Neural progenitor cell (in vitro differentiated cells): ENCODE measurements around the gene PRR14L. TPM values are rescaled to one million over a fixed set of nuclear protein-coding genes. Genes with fewer than 3 reads are reported as not detected.
"Not testable (repeated sequence)": the region's sequence is repeated elsewhere in the genome, so short reads cannot be mapped to it uniquely, and the experiment has no call there.

Source experiments
- DNase-seq: peaks from one replicate; pipeline ENCODE4 v3.0.0-alpha.2; 2016; ENCODE audit warnings: low spot score
- H2AFZ ChIP-seq: fragments of 200-600 bp; sonication (generic); replicated peaks from 2 replicates; pipeline ENCODE4 v1.6.1; 2016; ENCODE audit warnings: antibody characterized with exemption
- H3F3A ChIP-seq: fragments of 200-600 bp; sonication (generic); 2 replicates; pipeline ENCODE4 v1.6.1; 2016; ENCODE audit warnings: antibody characterized with exemption, low read depth
- H3K27ac ChIP-seq: fragments of 200-600 bp; sonication (generic); 2 replicates; pipeline ENCODE4 v1.5.1; 2016; ENCODE audit warnings: mild to moderate bottlenecking
- H3K27me3 ChIP-seq: fragments of 200-600 bp; sonication (generic); 2 replicates; pipeline ENCODE4 v1.6.1; 2016; ENCODE audit warnings: mild to moderate bottlenecking, moderate library complexity
- H3K36me3 ChIP-seq: fragments of 200-600 bp; sonication (generic); 2 replicates; pipeline ENCODE4 v1.5.1; 2016
- H3K4me1 ChIP-seq: fragments of 200-600 bp; sonication (generic); 2 replicates; pipeline ENCODE4 v1.6.1; 2016; ENCODE audit warnings: mixed run types
- H3K4me2 ChIP-seq: fragments of 200-600 bp; sonication (generic); 2 replicates; pipeline ENCODE4 v1.6.1; 2016
- H3K4me3 ChIP-seq: fragments of 200-600 bp; sonication (generic); 2 replicates; pipeline ENCODE4 v1.5.1; 2016
- H3K79me2 ChIP-seq: fragments of 200-600 bp; sonication (generic); 2 replicates; pipeline ENCODE4 v1.6.1; 2016; ENCODE audit warnings: low read depth
- H3K9ac ChIP-seq: fragments of 200-600 bp; sonication (generic); 2 replicates; pipeline ENCODE4 v1.6.1; 2016
- H3K9me3 ChIP-seq: fragments of 200-600 bp; sonication (generic); 2 replicates; pipeline ENCODE4 v1.5.1; 2016; ENCODE audit warnings: low read depth
- H4K20me1 ChIP-seq: fragments of 200-600 bp; sonication (generic); 2 replicates; pipeline ENCODE4 v1.6.1; 2016; ENCODE audit warnings: low read depth
- H3K27ac Mint-ChIP-seq: 3 replicates; pipeline ENCODE4 v1.8.0; 2021; ENCODE audit warnings: mixed read lengths
- H3K27me3 Mint-ChIP-seq: 2 replicates; pipeline ENCODE4 v1.8.0; 2022; ENCODE audit warnings: low read depth, mild to moderate bottlenecking, inconsistent platforms, moderate library complexity, mixed read lengths; ENCODE audit not compliant: insufficient read depth
- H3K36me3 Mint-ChIP-seq: 3 replicates; pipeline ENCODE4 v1.8.0; 2021; ENCODE audit warnings: mixed read lengths
- H3K4me1 Mint-ChIP-seq: 3 replicates; pipeline ENCODE4 v1.8.0; 2021; ENCODE audit warnings: mixed read lengths
- H3K4me3 Mint-ChIP-seq: 3 replicates; pipeline ENCODE4 v1.8.0; 2021; ENCODE audit warnings: mild to moderate bottlenecking, moderate library complexity, mixed read lengths
- H3K9me3 Mint-ChIP-seq: 3 replicates; pipeline ENCODE4 v1.8.0; 2020; ENCODE audit warnings: mixed read lengths
- CTCF ChIP-seq: fragments of 200-600 bp; sonication (generic); IDR thresholded peaks from 2 replicates; pipeline ENCODE4 v1.5.1; 2017; ENCODE audit warnings: antibody characterized with exemption, mild to moderate bottlenecking
- EZH2 ChIP-seq: fragments of 200-600 bp; sonication (generic); IDR thresholded peaks from 2 replicates; pipeline ENCODE4 v1.6.1; 2017; ENCODE audit warnings: antibody characterized with exemption, mild to moderate bottlenecking, moderate library complexity
- EZH2phosphoT487 ChIP-seq: fragments of 200-600 bp; sonication (generic); IDR thresholded peaks from 2 replicates; pipeline ENCODE4 v1.6.1; 2017; ENCODE audit warnings: antibody characterized with exemption
- total RNA-seq: library from RNA; depleted of rRNA; stranded (reverse); fragments of >200 nt; gene quantifications from 2 replicates; pipeline ENCODE4 v1.2.3, GENCODE V29; 2015; ENCODE audit warnings: low replicate concordance

PRR14L gene
- total RNA-seq, 1 donor from 2014 or later: 74.2 TPM

- Histone ChIP-seq H3K4me1 (no peaks in the 10 kb centered on the region), H3K9ac (no peak overlapping the region), H3K79me2 (peaks cover 67% of the 10 kb centered on the region), H3K4me3 (no peak overlapping the region), H3K27ac (no peak overlapping the region), H3K9me3 (no peaks in the 10 kb centered on the region), H3K4me2 (no peak overlapping the region), H3K36me3 (peaks cover 28% of the 10 kb centered on the region), H4K20me1 (peaks cover 29% of the 10 kb centered on the region), H3F3A (no peaks in the 10 kb centered on the region), H3K27me3 (no peaks in the 10 kb centered on the region), H2AFZ (no peak overlapping the region)
- H3K9me3 Mint-ChIP-seq: no peaks in the 10 kb centered on the region
- H3K36me3 Mint-ChIP-seq: peaks cover 44% of the 10 kb centered on the region
- DNase-seq: no peak
- H3K27ac Mint-ChIP-seq: no peak overlapping the region
- no peaks in the 10 kb centered on the region for H3K4me1 Mint-ChIP-seq
- no peak overlapping the region for H3K4me3 Mint-ChIP-seq
- peaks cover 2% of the 10 kb centered on the region for H3K27me3 Mint-ChIP-seq
- TF ChIP-seq EZH2phosphoT487 (no peak), CTCF (no peak), EZH2 (no peak)
Measured at GRCh38 chr22:31715147-31715778, 34.7 kb downstream of the PRR14L start.

GRCh38 chr22:31711226-31711625 is 38.7 kb downstream of the PRR14L start:
- Histone ChIP-seq H4K20me1 (peaks cover 22% of the 10 kb centered on the region), H3K36me3 (peaks cover 16% of the 10 kb centered on the region), H3K79me2 (peaks cover 82% of the 10 kb centered on the region)
- H3K4me3 Mint-ChIP-seq, H3K4me1 Mint-ChIP-seq, H3K9me3 ChIP-seq, H3K27me3 Mint-ChIP-seq, H3F3A ChIP-seq, H3K27ac ChIP-seq, H3K9me3 Mint-ChIP-seq, H3K27ac Mint-ChIP-seq, H3K4me3 ChIP-seq, DNase-seq, H2AFZ ChIP-seq, H3K4me1 ChIP-seq, H3K4me2 ChIP-seq, H3K9ac ChIP-seq, H3K27me3 ChIP-seq: not testable (repeated sequence)
- H3K36me3 Mint-ChIP-seq: peaks cover 37% of the 10 kb centered on the region

GRCh38 chr22:31707519-31707918 is 42.4 kb downstream of the PRR14L start:
- no peak for DNase-seq
- no peak for TF ChIP-seq EZH2
- no peak for TF ChIP-seq EZH2phosphoT487
- no peak for TF ChIP-seq CTCF
- Histone ChIP-seq H4K20me1 (peaks cover 24% of the 10 kb centered on the region), H3K36me3 (peaks cover 2% of the 10 kb centered on the region), H3K79me2 (peaks cover 61% of the 10 kb centered on the region), H3K4me2 (no peak overlapping the region), H3F3A (no peaks in the 10 kb centered on the region), H3K4me1 (no peaks in the 10 kb centered on the region), H3K9me3 (no peaks in the 10 kb centered on the region), H3K27me3 (no peaks in the 10 kb centered on the region), H3K27ac (no peak overlapping the region), H3K9ac (no peak overlapping the region), H2AFZ (no peak overlapping the region), H3K4me3 (no peak overlapping the region)
- peaks cover 2% of the 10 kb centered on the region for H3K27me3 Mint-ChIP-seq
- no peaks in the 10 kb centered on the region for H3K4me1 Mint-ChIP-seq
- H3K27ac Mint-ChIP-seq: no peak overlapping the region
- H3K9me3 Mint-ChIP-seq: no peaks in the 10 kb centered on the region
- H3K4me3 Mint-ChIP-seq: no peak overlapping the region
- H3K36me3 Mint-ChIP-seq: peaks cover 19% of the 10 kb centered on the region

GRCh38 chr22:31695423-31695822 is 54.5 kb downstream of the PRR14L start:
- no peak overlapping the region for H3K27ac Mint-ChIP-seq

GRCh38 chr22:31694046-31694445 is 55.9 kb downstream of the PRR14L start:
- not testable (repeated sequence) for H3K9me3 ChIP-seq, H3K4me3 ChIP-seq, H4K20me1 ChIP-seq, H3K27me3 Mint-ChIP-seq, H3K27ac ChIP-seq, H3K79me2 ChIP-seq, H3K27ac Mint-ChIP-seq, H2AFZ ChIP-seq, DNase-seq, H3K4me2 ChIP-seq, H3K4me1 Mint-ChIP-seq, H3K9me3 Mint-ChIP-seq, H3K4me3 Mint-ChIP-seq, H3F3A ChIP-seq, H3K27me3 ChIP-seq, H3K9ac ChIP-seq, H3K4me1 ChIP-seq
- H3K36me3 ChIP-seq: peaks cover 21% of the 10 kb centered on the region
- H3K36me3 Mint-ChIP-seq: peaks cover 24% of the 10 kb centered on the region

More at GRCh38 chr22:31695423-31695822, 54.5 kb downstream of the PRR14L start:
- Mint-ChIP-seq H3K4me1 (no peaks in the 10 kb centered on the region), H3K9me3 (no peaks in the 10 kb centered on the region), H3K36me3 (peaks cover 24% of the 10 kb centered on the region), H3K27me3 (no peaks in the 10 kb centered on the region), H3K4me3 (no peak overlapping the region)
- Histone ChIP-seq H3K4me3 (no peak overlapping the region), H3K79me2 (no peaks in the 10 kb centered on the region), H4K20me1 (no peaks in the 10 kb centered on the region), H3K4me2 (no peak overlapping the region), H2AFZ (no peak overlapping the region), H3K27ac (no peak overlapping the region), H3K27me3 (no peaks in the 10 kb centered on the region), H3K9me3 (no peaks in the 10 kb centered on the region), H3K36me3 (peaks cover 31% of the 10 kb centered on the region), H3F3A (no peaks in the 10 kb centered on the region), H3K9ac (no peak overlapping the region), H3K4me1 (no peaks in the 10 kb centered on the region)
- no peak for DNase-seq
- TF ChIP-seq CTCF (no peak), EZH2 (no peak), EZH2phosphoT487 (no peak)
